22Rv1 (cell line): ENCODE results near the gene HNRNPDL.

Source experiments
- CTCF ChIP-seq: fragments of 450-650 bp; IDR thresholded peaks from 2 replicates; pipeline ENCODE4 v1.5.1; 2017; ENCODE audit warnings: mild to moderate bottlenecking
- ZFX ChIP-seq: fragments of 450-650 bp; IDR thresholded peaks from 2 replicates; pipeline ENCODE4 v1.6.1; 2017; ENCODE audit warnings: antibody characterized with exemption, borderline replicate concordance

- TF ChIP-seq CTCF (no peak), ZFX (no peak)
Measured at GRCh38 chr4:82401600-82401999, 28.7 kb downstream of the HNRNPDL start.
